C4-2B (cell line): ENCODE measurements around the gene INSYN2B.
A peak's percentile ranks its signal among the peaks of the same experiment; 100 is the strongest.

Source experiments
- H3K27ac ChIP-seq: fragments of 450-650 bp; 2 replicates; pipeline ENCODE4 v1.5.1; 2017
- CTCF ChIP-seq: fragments of 450-650 bp; conservative IDR thresholded peaks from 2 replicates; pipeline ENCODE4 v1.5.1; 2017; ENCODE audit warnings: mild to moderate bottlenecking
- ZFX ChIP-seq: fragments of 450-650 bp; IDR thresholded peaks from 2 replicates; pipeline ENCODE4 v1.6.1; 2017

The INSYN2B gene

GRCh38 chr5:169934990-169935389 is 45.3 kb downstream of the INSYN2B start:
- TF ChIP-seq ZFX (0 out of 2 replicates have a peak, but pooled peaks have one; percentile 15), CTCF (no peak)
- H3K27ac ChIP-seq, result peak overlapping the region; percentile 99

- TF ChIP-seq ZFX, result no peak
- TF ChIP-seq CTCF, result no peak
- peak overlapping the region; percentile 99 for H3K27ac ChIP-seq
Measured at GRCh38 chr5:169933616-169934015, 46.7 kb downstream of the INSYN2B start.

DNA sequence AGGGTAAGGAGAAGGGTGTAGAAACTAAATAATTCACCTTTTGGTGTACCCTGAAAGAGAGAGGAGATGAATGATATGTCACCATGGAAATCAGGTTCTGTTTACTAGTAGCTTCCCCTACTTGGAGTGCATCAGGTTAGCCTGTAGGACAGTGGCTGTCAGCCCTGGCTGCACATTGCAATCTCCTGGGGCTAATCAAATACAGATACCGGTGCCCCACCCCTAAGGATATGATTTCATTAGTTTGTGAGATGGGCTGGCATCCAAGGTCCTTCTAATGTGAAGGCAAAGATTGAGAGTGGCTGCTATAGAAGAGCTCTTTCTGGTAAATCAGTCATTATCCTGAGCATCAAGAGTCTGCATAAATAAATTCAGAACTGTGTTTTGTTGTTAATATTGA is 47.2 kb downstream of the INSYN2B start:
- TF ChIP-seq CTCF (no peak), ZFX (no peak)

GRCh38 chr5:169923988-169924387 is 56.3 kb downstream of the INSYN2B start:
- no peak overlapping the region; the same call in 1 of the 2 replicates for H3K27ac ChIP-seq
- TF ChIP-seq ZFX (no peak), CTCF (no peak)

More for the DNA sequence above, 47.2 kb downstream of the INSYN2B start:
- H3K27ac ChIP-seq, result peak overlapping the region; percentile 99

- no peak overlapping the region for H3K27ac ChIP-seq
- TF ChIP-seq CTCF (no peak), ZFX (no peak)
Measured at GRCh38 chr5:169922474-169922873, 57.8 kb downstream of the INSYN2B start.

GRCh38 chr5:169921949-169922348 is 58.3 kb downstream of the INSYN2B start:
- no peak for TF ChIP-seq ZFX
- TF ChIP-seq CTCF, result no peak
- H3K27ac ChIP-seq, result no peak overlapping the region

GRCh38 chr5:169921384-169921783 is 58.9 kb downstream of the INSYN2B start:
- H3K27ac ChIP-seq, result peak overlapping the region; percentile 35; the same call in 1 of the 2 replicates
- TF ChIP-seq ZFX (no peak), CTCF (no peak)
